AG10803 (cell line): ENCODE data around the gene RNF44.

Experiments used
- DNase-seq: peaks from one replicate; pipeline ENCODE4 v3.0.0; 2010; ENCODE audit warnings: low read depth
- H3K4me3 ChIP-seq: 2 replicates; pipeline ENCODE4 v1.5.1; 2011; ENCODE audit warnings: mild to moderate bottlenecking, low read length, control low read depth
- CTCF ChIP-seq: conservative IDR thresholded peaks from 2 replicates; pipeline ENCODE4 v1.5.1; 2011; ENCODE audit warnings: mild to moderate bottlenecking, low read length, control low read depth, inconsistent platforms

RNF44 gene

GRCh38 chr5:176564002-176564401, 26.8 kb upstream of the RNF44 start:
- H3K4me3 ChIP-seq: no peak overlapping the region
- no peak for DNase-seq

GRCh38 chr5:176562189-176562588, 25.0 kb upstream of the RNF44 start:
- TF ChIP-seq CTCF: no peak
- DNase-seq: no peak
- no peak overlapping the region for H3K4me3 ChIP-seq

More at GRCh38 chr5:176564002-176564401, 26.8 kb upstream of the RNF44 start:
- TF ChIP-seq CTCF: no peak

GRCh38 chr5:176561259-176561658, 24.1 kb upstream of the RNF44 start:
- H3K4me3 ChIP-seq: no peak overlapping the region
- no peak for TF ChIP-seq CTCF
- no peak for DNase-seq

GRCh38 chr5:176560364-176560763, 23.2 kb upstream of the RNF44 start:
- H3K4me3 ChIP-seq: no peak overlapping the region
- no peak for DNase-seq
- no peak for TF ChIP-seq CTCF

- no peak overlapping the region for H3K4me3 ChIP-seq
- no peak for DNase-seq
Measured at GRCh38 chr5:176559683-176560082, 22.5 kb upstream of the RNF44 start.

GRCh38 chr5:176557846-176558245, 20.6 kb upstream of the RNF44 start:
- no peak overlapping the region for H3K4me3 ChIP-seq
- no peak for TF ChIP-seq CTCF
- no peak for DNase-seq

More at GRCh38 chr5:176559683-176560082, 22.5 kb upstream of the RNF44 start:
- 0 out of 2 replicates have a peak, but pooled peaks have one; percentile 3 for TF ChIP-seq CTCF

GRCh38 chr5:176553260-176554085, 16.3 kb upstream of the RNF44 start:
- no peak for TF ChIP-seq CTCF
- DNase-seq: no peak
- no peak overlapping the region for H3K4me3 ChIP-seq
